Measurements from ENCODE around the gene EME2.

EME2 gene

GRCh38 chr16:1780677-1781072 lies 8.1 kb downstream of the EME2 start:
- H2AFZ ChIP-seq (ENCODE audit: low read depth, low read length) = no peak overlapping the region
- H3K27me3 ChIP-seq (ENCODE audit: insufficient read depth, low read length, poor library complexity) = no peaks in the 10 kb centered on the region
- H3K36me3 ChIP-seq (ENCODE audit: insufficient read depth, low read length) = peaks cover 68% of the 10 kb centered on the region
- H3K9me3 ChIP-seq (ENCODE audit: insufficient read depth, low read length, severe bottlenecking) = no peaks in the 10 kb centered on the region
- TF ChIP-seq, protein P1, sequence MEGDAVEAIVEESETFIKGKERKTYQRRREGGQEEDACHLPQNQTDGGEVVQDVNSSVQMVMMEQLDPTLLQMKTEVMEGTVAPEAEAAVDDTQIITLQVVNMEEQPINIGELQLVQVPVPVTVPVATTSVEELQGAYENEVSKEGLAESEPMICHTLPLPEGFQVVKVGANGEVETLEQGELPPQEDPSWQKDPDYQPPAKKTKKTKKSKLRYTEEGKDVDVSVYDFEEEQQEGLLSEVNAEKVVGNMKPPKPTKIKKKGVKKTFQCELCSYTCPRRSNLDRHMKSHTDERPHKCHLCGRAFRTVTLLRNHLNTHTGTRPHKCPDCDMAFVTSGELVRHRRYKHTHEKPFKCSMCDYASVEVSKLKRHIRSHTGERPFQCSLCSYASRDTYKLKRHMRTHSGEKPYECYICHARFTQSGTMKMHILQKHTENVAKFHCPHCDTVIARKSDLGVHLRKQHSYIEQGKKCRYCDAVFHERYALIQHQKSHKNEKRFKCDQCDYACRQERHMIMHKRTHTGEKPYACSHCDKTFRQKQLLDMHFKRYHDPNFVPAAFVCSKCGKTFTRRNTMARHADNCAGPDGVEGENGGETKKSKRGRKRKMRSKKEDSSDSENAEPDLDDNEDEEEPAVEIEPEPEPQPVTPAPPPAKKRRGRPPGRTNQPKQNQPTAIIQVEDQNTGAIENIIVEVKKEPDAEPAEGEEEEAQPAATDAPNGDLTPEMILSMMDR (IDR thresholded peaks at IDR 0.05; ENCODE audit: borderline replicate concordance, extremely low read depth, low read length, poor library complexity, severe bottlenecking) = no peak
- no peak for TF ChIP-seq EZH2 (IDR thresholded peaks at IDR 0.05; ENCODE audit: borderline replicate concordance, low read depth, low read length, severe bottlenecking)
- peak overlapping the region; percentile 83; the same call in 1 of the 2 replicates for H3K9ac ChIP-seq (ENCODE audit: low read depth, low read length)
- no peak overlapping the region; the same call in 1 of the 2 replicates for H3K27ac ChIP-seq (ENCODE audit: low read length)
- peaks cover 66% of the 10 kb centered on the region for H3K79me2 ChIP-seq (ENCODE audit: insufficient read depth, low read length)
- peak overlapping the region in 1 of 2 experiments; percentile 83; a peak in 2 of 4 replicates for H3K4me3 ChIP-seq (ENCODE audit: low read depth in 1 of 2, low read length in 2 of 2)
- DNase-seq (no peak), ATAC-seq (ENCODE audit: insufficient read depth, low read depth) (no peak)
- H4K20me1 ChIP-seq (ENCODE audit: insufficient read depth, low read length) = peaks cover 74% of the 10 kb centered on the region
- peak overlapping the region; percentile 95 for H3K4me2 ChIP-seq (ENCODE audit: insufficient read depth, low read length)
- H3K4me1 ChIP-seq (ENCODE audit: insufficient read depth, low read length) = peaks cover 45% of the 10 kb centered on the region

- H3K4me2 ChIP-seq (ENCODE audit: insufficient read depth, low read length) = peak overlapping the region; percentile 95
- H4K20me1 ChIP-seq (ENCODE audit: insufficient read depth, low read length) = peaks cover 74% of the 10 kb centered on the region
- peaks cover 71% of the 10 kb centered on the region for H3K79me2 ChIP-seq (ENCODE audit: insufficient read depth, low read length)
- peak overlapping the region; percentile 83 to 97; a peak in 3 of 4 replicates for H3K4me3 ChIP-seq (ENCODE audit: low read depth in 1 of 2, low read length in 2 of 2)
- DNase-seq (no peak), ATAC-seq (ENCODE audit: insufficient read depth, low read depth) (no peak)
- peaks cover 68% of the 10 kb centered on the region for H3K36me3 ChIP-seq (ENCODE audit: insufficient read depth, low read length)
- H3K9me3 ChIP-seq (ENCODE audit: insufficient read depth, low read length, severe bottlenecking) = no peaks in the 10 kb centered on the region
- no peak overlapping the region for H2AFZ ChIP-seq (ENCODE audit: low read depth, low read length)
- peak overlapping the region; percentile 83 for H3K9ac ChIP-seq (ENCODE audit: low read depth, low read length)
- no peak for TF ChIP-seq EZH2 (IDR thresholded peaks at IDR 0.05; ENCODE audit: borderline replicate concordance, low read depth, low read length, severe bottlenecking)
- TF ChIP-seq, protein P1 (IDR thresholded peaks at IDR 0.05; ENCODE audit: borderline replicate concordance, extremely low read depth, low read length, poor library complexity, severe bottlenecking) = no peak
- peak overlapping the region; percentile 64; the same call in 1 of the 2 replicates for H3K27ac ChIP-seq (ENCODE audit: low read length)
- no peaks in the 10 kb centered on the region for H3K27me3 ChIP-seq (ENCODE audit: insufficient read depth, low read length, poor library complexity)
- H3K4me1 ChIP-seq (ENCODE audit: insufficient read depth, low read length) = peaks cover 48% of the 10 kb centered on the region
These were observed 8.6 kb downstream of the EME2 start for GRCh38 chr16:1781254-1781653.

GRCh38 chr16:1781758-1782407 lies 9.3 kb downstream of the EME2 start:
- Histone ChIP-seq H3K9me3 (ENCODE audit: insufficient read depth, low read length, severe bottlenecking) (no peaks in the 10 kb centered on the region), H3K79me2 (ENCODE audit: insufficient read depth, low read length) (peaks cover 77% of the 10 kb centered on the region), H3K27me3 (ENCODE audit: insufficient read depth, low read length, poor library complexity) (no peaks in the 10 kb centered on the region), H3K27ac (ENCODE audit: low read length) (peak overlapping the region; percentile 64), H3K4me2 (ENCODE audit: insufficient read depth, low read length) (peak overlapping the region; percentile 95), H3K4me3 (ENCODE audit: low read depth in 1 of 2, low read length in 2 of 2) (peak overlapping the region; percentile 83 to 97; a peak in 3 of 4 replicates), H4K20me1 (ENCODE audit: insufficient read depth, low read length) (peaks cover 77% of the 10 kb centered on the region), H3K36me3 (ENCODE audit: insufficient read depth, low read length) (peaks cover 68% of the 10 kb centered on the region), H3K4me1 (ENCODE audit: insufficient read depth, low read length) (peaks cover 49% of the 10 kb centered on the region), H2AFZ (ENCODE audit: low read depth, low read length) (peak overlapping the region; percentile 75), H3K9ac (ENCODE audit: low read depth, low read length) (peak overlapping the region; percentile 83)
- no peak for TF ChIP-seq EZH2 (IDR thresholded peaks at IDR 0.05; ENCODE audit: borderline replicate concordance, low read depth, low read length, severe bottlenecking)
- TF ChIP-seq, protein P1 (IDR thresholded peaks at IDR 0.05; ENCODE audit: borderline replicate concordance, extremely low read depth, low read length, poor library complexity, severe bottlenecking) = peak; percentile 14
- ATAC-seq (ENCODE audit: insufficient read depth, low read depth) (peak; percentile 8; the same call in 1 of the 3 replicates), DNase-seq (peak; percentile 34)
